CD4-positive, alpha-beta T cell (primary cell): ENCODE measurements around the gene PHEX. TPM values are rescaled to one million over a fixed set of nuclear protein-coding genes. Genes with fewer than 3 reads are reported as not detected.

ENCODE experiments used
- ATAC-seq: fragments of 200-7000 bp; cut with Tn5 transposase; one replicate; pipeline ENCODE4 v1.10.0; 2022; ENCODE audit warnings: mild to moderate bottlenecking; ENCODE audit not compliant: poor library complexity
- CTCF ChIA-PET: fragments of 350-600 bp; sonication (Branson Sonifier 250); formaldehyde crosslinking; loops from one replicate; lab custom pipeline; 2021; ENCODE audit warnings: antibody characterized with exemption, inconsistent platforms; lab: Charles Lee
- POLR2A ChIA-PET: fragments of 350-600 bp; sonication (Branson Sonifier 250); formaldehyde crosslinking; loops from one replicate; lab custom pipeline; 2021; ENCODE audit warnings: antibody characterized with exemption, inconsistent platforms; lab: Charles Lee
- DNase-seq, 14 experiments: peaks; one replicate each; pipeline ENCODE4 v3.0.0-alpha.2; 2013 to 2020; ENCODE audit warnings: mixed read lengths in 2 of 14
- H3K27ac ChIP-seq, 2 donors: one replicate each; pipeline versions ENCODE4 v1.5.1 to v1.7.0; 2013; ENCODE audit warnings: low read length in 2 of 2, low read depth in 1 of 2, mild to moderate bottlenecking in 1 of 2
- H3K27me3 ChIP-seq, 2 experiments: 1 replicate in 1 of 2; 2 replicates in 1 of 2; pipeline versions ENCODE4 v1.6.1 to v1.7.0; 2013; ENCODE audit warnings: low read length in 2 of 2, control low read depth in 1 of 2, mild to moderate bottlenecking in 1 of 2, moderate library complexity in 1 of 2; ENCODE audit not compliant: insufficient read depth in 2 of 2, control insufficient read depth in 1 of 2
- H3K36me3 ChIP-seq: one replicate; pipeline ENCODE4 v1.6.1; 2013; ENCODE audit warnings: low read length, control low read depth; ENCODE audit not compliant: insufficient read depth
- H3K4me1 ChIP-seq: one replicate; pipeline ENCODE4 v1.6.1; 2013; ENCODE audit warnings: low read length, control low read depth; ENCODE audit not compliant: insufficient read depth
- H3K4me3 ChIP-seq: one replicate; pipeline ENCODE4 v1.5.1; 2013; ENCODE audit warnings: mild to moderate bottlenecking, low read length, moderate library complexity
- H3K9me3 ChIP-seq, 2 experiments: 1 replicate in 1 of 2; 2 replicates in 1 of 2; pipeline versions ENCODE4 v1.6.1 to v1.7.0; 2013; ENCODE audit warnings: low read length in 2 of 2, mild to moderate bottlenecking in 2 of 2, control low read depth in 1 of 2, moderate library complexity in 1 of 2; ENCODE audit not compliant: control insufficient read depth in 1 of 2, insufficient read depth in 1 of 2
- H3K27ac Mint-ChIP-seq: one replicate; pipeline ENCODE4 v1.8.0; 2020; ENCODE audit warnings: mixed read lengths
- H3K27me3 Mint-ChIP-seq: one replicate; pipeline ENCODE4 v1.8.0; 2021; ENCODE audit warnings: mixed read lengths
- H3K36me3 Mint-ChIP-seq: one replicate; pipeline ENCODE4 v1.8.0; 2021; ENCODE audit warnings: low read depth, mixed read lengths
- H3K4me1 Mint-ChIP-seq: one replicate; pipeline ENCODE4 v1.8.0; 2021; ENCODE audit warnings: low read depth, mixed read lengths
- H3K4me3 Mint-ChIP-seq: one replicate; pipeline ENCODE4 v1.8.0; 2020; ENCODE audit warnings: mild to moderate bottlenecking, mixed read lengths
- H3K9me3 Mint-ChIP-seq: one replicate; pipeline ENCODE4 v1.8.0; 2020; ENCODE audit warnings: mixed read lengths
- CTCF ChIP-seq: fragments of 200-600 bp; IDR thresholded peaks from one replicate; pipeline ENCODE4 v1.8.0; 2022; ENCODE audit warnings: antibody characterized with exemption, mild to moderate bottlenecking
- intact Hi-C, 2 experiments: fragments of 100-400 bp; cut with DNase I in 1 of 2; cut with micrococcal nuclease in 1 of 2; formaldehyde crosslinking; loops; one replicate each; pipeline versions ENCODE4 v1.15.1 to v1.9.0; 2023 to 2025; cut with DNase I, micrococcal nuclease
- total RNA-seq, 174 experiments: library from RNA in 2 of 174; stranded (reverse) in 2 of 174; gene quantifications; one replicate each; pipeline ENCODE4 v1.2.3 and lab custom pipeline; 2021 to 2026

The PHEX gene
- total RNA-seq, 2 experiments from 2014 or later, result 0.08 to 0.14 TPM

- DNase-seq (no peak), ATAC-seq (no peak)
- Histone ChIP-seq H3K9me3 (no peaks in the 10 kb centered on the region), H3K4me3 (no peak overlapping the region), H3K27ac (no peak overlapping the region), H3K4me1 (no peaks in the 10 kb centered on the region), H3K27me3 (no peaks in the 10 kb centered on the region), H3K36me3 (no peaks in the 10 kb centered on the region)
- ChIA-PET CTCF (no interaction called here), POLR2A (no interaction called here)
- no peaks in the 10 kb centered on the region for H3K4me1 Mint-ChIP-seq
- intact Hi-C loops, result no loop called here
- no peaks in the 10 kb centered on the region for H3K9me3 Mint-ChIP-seq
- no peak overlapping the region for H3K27ac Mint-ChIP-seq
- no peak for TF ChIP-seq CTCF
- no peaks in the 10 kb centered on the region for H3K27me3 Mint-ChIP-seq
- no peak overlapping the region for H3K4me3 Mint-ChIP-seq
- no peaks in the 10 kb centered on the region for H3K36me3 Mint-ChIP-seq
Observed at GRCh38 chrX:22025751-22026150, 6.4 kb upstream of the PHEX start.

GRCh38 chrX:22026731-22027130 is 5.4 kb upstream of the PHEX start:
- H3K27me3 Mint-ChIP-seq, result no peaks in the 10 kb centered on the region
- no peak overlapping the region for H3K27ac Mint-ChIP-seq
- Histone ChIP-seq H3K4me3 (no peak overlapping the region), H3K4me1 (no peaks in the 10 kb centered on the region), H3K36me3 (no peaks in the 10 kb centered on the region), H3K27me3 (no peaks in the 10 kb centered on the region), H3K27ac (no peak overlapping the region), H3K9me3 (no peaks in the 10 kb centered on the region)
- H3K4me3 Mint-ChIP-seq, result no peak overlapping the region
- no peaks in the 10 kb centered on the region for H3K9me3 Mint-ChIP-seq
- TF ChIP-seq CTCF, result no peak
- ChIA-PET CTCF (no interaction called here), POLR2A (no interaction called here)
- H3K36me3 Mint-ChIP-seq, result no peaks in the 10 kb centered on the region
- DNase-seq (no peak), ATAC-seq (no peak)
- no peaks in the 10 kb centered on the region for H3K4me1 Mint-ChIP-seq
- intact Hi-C loops, result no loop called here

- Histone ChIP-seq H3K27ac (no peak overlapping the region), H3K4me1 (no peaks in the 10 kb centered on the region), H3K9me3 (no peaks in the 10 kb centered on the region), H3K4me3 (no peak overlapping the region), H3K36me3 (no peaks in the 10 kb centered on the region), H3K27me3 (no peaks in the 10 kb centered on the region)
- H3K9me3 Mint-ChIP-seq, result no peaks in the 10 kb centered on the region
- no peaks in the 10 kb centered on the region for H3K4me1 Mint-ChIP-seq
- no peak for ATAC-seq
- H3K27ac Mint-ChIP-seq, result no peak overlapping the region
- no peaks in the 10 kb centered on the region for H3K27me3 Mint-ChIP-seq
- no peaks in the 10 kb centered on the region for H3K36me3 Mint-ChIP-seq
- ChIA-PET CTCF (no interaction called here), POLR2A (no interaction called here)
- H3K4me3 Mint-ChIP-seq, result no peak overlapping the region
- intact Hi-C loops, result no loop called here
- no peak for DNase-seq
- TF ChIP-seq CTCF, result no peak
Observed at GRCh38 chrX:22032506-22032905, 381 bp downstream of the PHEX start.
